MCF 10A (cell line): ENCODE measurements around the gene VAPA. TPM values are rescaled to one million over a fixed set of nuclear protein-coding genes. Genes with fewer than 3 reads are reported as not detected.
A peak's percentile ranks its signal among the peaks of the same experiment; 100 is the strongest.

Source experiments
- Bru-seq: library from RNA; stranded (reverse); fragments of 400-500 nt; gene quantifications from one replicate; lab custom pipeline; 2021; lab: Mats Ljungman, UMichigan
- BruChase-seq, 2 experiments: library from RNA; stranded (reverse); fragments of 400-500 nt; gene quantifications; one replicate each; lab custom pipeline; 2021; lab: Mats Ljungman, UMichigan
- BruUV-seq: library from RNA; stranded (reverse); fragments of 400-500 nt; replicated peaks from 2 replicates; lab custom pipeline; 2021; lab: Mats Ljungman, UMichigan
- CTCF ChIA-PET: fragments of 300-600 bp; sonication (Branson Sonifier 250); formaldehyde crosslinking; extraction: SDS; loops from one replicate; lab custom pipeline; 2021; ENCODE audit warnings: antibody characterized with exemption, inconsistent platforms; lab: Yijun Ruan, JAX
- POLR2A ChIA-PET: fragments of 300-600, 350-650 bp; sonication (Branson Sonifier 250); formaldehyde crosslinking; extraction: SDS; loops from one replicate; lab custom pipeline; 2020; ENCODE audit warnings: antibody characterized with exemption, inconsistent platforms; lab: Yijun Ruan, JAX
- DNase-seq: peaks from one replicate; pipeline ENCODE4 v3.0.0-alpha.2; 2018; ENCODE audit not compliant: unreplicated experiment
- H3K27ac Mint-ChIP-seq: one replicate; pipeline ENCODE4 v1.8.0; 2022; ENCODE audit warnings: mild to moderate bottlenecking, low read depth, mixed read lengths; ENCODE audit not compliant: unreplicated experiment
- H3K27me3 Mint-ChIP-seq: one replicate; pipeline ENCODE4 v1.8.0; 2022; ENCODE audit warnings: mixed read lengths; ENCODE audit not compliant: insufficient read depth, unreplicated experiment
- H3K36me3 Mint-ChIP-seq: one replicate; pipeline ENCODE4 v1.8.0; 2022; ENCODE audit warnings: mild to moderate bottlenecking, moderate library complexity, mixed read lengths; ENCODE audit not compliant: insufficient read depth, unreplicated experiment
- H3K4me1 Mint-ChIP-seq: one replicate; pipeline ENCODE4 v1.8.0; 2022; ENCODE audit warnings: mixed read lengths; ENCODE audit not compliant: insufficient read depth, unreplicated experiment
- H3K4me3 Mint-ChIP-seq: one replicate; pipeline ENCODE4 v1.8.0; 2022; ENCODE audit warnings: mild to moderate bottlenecking, moderate library complexity, mixed read lengths; ENCODE audit not compliant: unreplicated experiment
- H3K9me3 Mint-ChIP-seq: one replicate; pipeline ENCODE4 v1.8.0; 2022; ENCODE audit warnings: mixed read lengths; ENCODE audit not compliant: unreplicated experiment
- CTCF ChIP-seq: fragments of 200-600 bp; IDR thresholded peaks from one replicate; pipeline ENCODE4 v1.8.0; 2022; ENCODE audit warnings: antibody characterized with exemption, mild to moderate bottlenecking; ENCODE audit not compliant: unreplicated experiment
- intact Hi-C: fragments of 100-400 bp; cut with micrococcal nuclease; formaldehyde crosslinking; loops from 2 replicates; pipeline ENCODE4 v1.14.1; 2022
- long read RNA-seq: library from polyadenylated mRNA; stranded (forward); transcript quantifications from one replicate; pipeline ENCODE4 v2.0.0, GENCODE V29; 2022
- total RNA-seq: library from RNA; stranded (reverse); gene quantifications from 2 replicates; pipeline ENCODE4 v1.2.3, GENCODE V29; 2022

VAPA gene
- total RNA-seq (247 and 286 TPM in 2 replicates), Bru-seq, nascent RNA (percentile 98 among the genes with signal in this experiment), BruChase-seq, experiment 1, labeled RNA remaining after a 6-hour chase (percentile 96 among the genes with signal in this experiment), BruChase-seq, experiment 2, labeled RNA remaining after a 2-hour chase (percentile 96 among the genes with signal in this experiment)
- long read RNA-seq, full-length matches to known transcripts = 703 of 738 reads
- long read RNA-seq, partial matches to known transcripts = 2 of 738 reads
- long read RNA-seq, other reads (novel, unspliced or antisense) = 33 of 738 reads

- Mint-ChIP-seq H3K4me3 (peak within 1 kb of the TSS; percentile 91), H3K27ac (peak within 1 kb of the TSS; percentile 96), H3K27me3 (no peaks in the 10 kb centered on the region), H3K9me3 (no peaks in the 10 kb centered on the region), H3K4me1 (peaks cover 13% of the 10 kb centered on the region), H3K36me3 (no peaks in the 10 kb centered on the region)
- no peak for TF ChIP-seq CTCF
- peak; percentile 93 for DNase-seq
- BruUV-seq = no TSS peak
- POLR2A ChIA-PET = interaction anchor here (0.6 to 3.6 kb wide), 49 partner anchors 8 to 1938 kb away, joined by 3 to 57 read pairs (median 6); partner anchors contain the start of gene NAPG
- intact Hi-C loops = loop anchor here (2.0 to 10.0 kb wide), 4 partner anchors 85 to 299 kb away; partner anchors contain the start of gene PPP4R1
- CTCF ChIA-PET = interaction anchor here (0.6 to 1.2 kb wide), 2 partner anchors 43 to 397 kb away, joined by 3 to 4 read pairs; no protein-coding TSS in a partner anchor
Observed at GRCh38 chr18:9913526-9914333, at the start of gene VAPA. VAPA (plus strand) TSS chr18:9914016; CDS start chr18:9914257, 241 bp downstream.

GRCh38 chr18:9865764-9866490 is 47.9 kb upstream of the VAPA start:
- peaks cover 14% of the 10 kb centered on the region for H3K36me3 Mint-ChIP-seq
- intact Hi-C loops = no loop called here
- H3K27ac Mint-ChIP-seq = no peak overlapping the region
- CTCF ChIA-PET = interaction anchor here (0.7 kb wide), 1 partner anchor 1109 kb away, joined by 4 read pairs; no protein-coding TSS in a partner anchor
- BruUV-seq = no TSS peak
- POLR2A ChIA-PET = interaction anchor here (0.8 to 1.0 kb wide), 2 partner anchors 38 to 48 kb away, joined by 3 to 5 read pairs; partner anchors contain the start of gene VAPA
- H3K4me3 Mint-ChIP-seq = no peak overlapping the region
- TF ChIP-seq CTCF = no peak
- no peaks in the 10 kb centered on the region for H3K27me3 Mint-ChIP-seq
- peaks cover 12% of the 10 kb centered on the region for H3K9me3 Mint-ChIP-seq
- DNase-seq = no peak
- peaks cover 26% of the 10 kb centered on the region for H3K4me1 Mint-ChIP-seq

GRCh38 chr18:9866627-9867026 is 47.2 kb upstream of the VAPA start:
- intact Hi-C loops = no loop called here
- DNase-seq = no peak

More at GRCh38 chr18:9866627-9867026, 47.2 kb upstream of the VAPA start:
- H3K27ac Mint-ChIP-seq = no peak overlapping the region
- no peak overlapping the region for H3K4me3 Mint-ChIP-seq
- peaks cover 12% of the 10 kb centered on the region for H3K9me3 Mint-ChIP-seq
- ChIA-PET POLR2A (interaction anchor here (1.0 kb wide), 1 partner anchor 47 kb away, joined by 3 read pairs; the partner anchor contains the start of gene VAPA), CTCF (interaction anchor here (0.7 kb wide), 1 partner anchor 1108 kb away, joined by 4 read pairs; no protein-coding TSS in a partner anchor)
- no TSS peak for BruUV-seq
- H3K36me3 Mint-ChIP-seq = peaks cover 14% of the 10 kb centered on the region
- peaks cover 32% of the 10 kb centered on the region for H3K4me1 Mint-ChIP-seq
- no peaks in the 10 kb centered on the region for H3K27me3 Mint-ChIP-seq
- no peak for TF ChIP-seq CTCF
